Measurements from ENCODE around the gene BPNT1.
"Not testable (repeated sequence)": the region's sequence is repeated elsewhere in the genome, so short reads cannot be mapped to it uniquely, and the experiment has no call there.

Gene BPNT1

GRCh38 chr1:220113136-220113695 lies 23.6 kb upstream of the BPNT1 start:
- Histone ChIP-seq H3K4me1 (ENCODE audit: control insufficient read depth, insufficient read depth, low read length) (peaks cover 5% of the 10 kb centered on the region), H3K9ac (ENCODE audit: low read length) (no peak overlapping the region), H3K4me3 (ENCODE audit: low read length) (no peak overlapping the region), H3K27me3 (replicated peaks; ENCODE audit: control insufficient read depth, insufficient read depth, low read length) (no peaks in the 10 kb centered on the region), H3K9me3 (ENCODE audit: control insufficient read depth, low read length) (no peaks in the 10 kb centered on the region), H3K36me3 (ENCODE audit: control insufficient read depth, insufficient read depth, low read length, severe bottlenecking) (peaks cover 73% of the 10 kb centered on the region)
- peak; percentile 43 for DNase-seq (ENCODE audit: low read depth)

DNA sequence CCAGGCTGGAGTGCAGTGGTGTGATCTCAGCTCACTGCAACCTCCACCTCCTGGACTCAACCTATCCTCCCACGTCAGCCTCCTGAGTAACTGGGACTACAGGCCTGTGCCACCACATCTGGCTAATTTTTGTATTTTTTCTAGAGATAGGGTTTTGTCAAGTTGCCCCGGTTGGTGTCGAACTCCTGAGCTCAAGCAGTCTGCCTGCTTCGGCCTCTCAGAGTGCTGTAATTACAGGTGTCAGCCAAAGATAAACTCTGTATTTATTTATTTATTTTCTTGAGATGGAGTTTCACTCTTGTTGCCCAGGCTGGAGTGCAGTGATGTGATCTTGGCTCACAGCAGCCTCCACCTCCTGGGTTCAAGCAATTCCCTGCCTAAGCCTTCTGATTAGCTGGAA lies 23.0 kb upstream of the BPNT1 start:
- not testable (repeated sequence) for H3K4me1 ChIP-seq (ENCODE audit: control insufficient read depth, insufficient read depth, low read length); H3K9ac ChIP-seq (ENCODE audit: low read length); DNase-seq (ENCODE audit: low read depth); H3K4me3 ChIP-seq (ENCODE audit: low read length); H3K9me3 ChIP-seq (ENCODE audit: control insufficient read depth, low read length); H3K27me3 ChIP-seq (replicated peaks; ENCODE audit: control insufficient read depth, insufficient read depth, low read length)
- H3K36me3 ChIP-seq (ENCODE audit: control insufficient read depth, insufficient read depth, low read length, severe bottlenecking), result peaks cover 74% of the 10 kb centered on the region

DNA sequence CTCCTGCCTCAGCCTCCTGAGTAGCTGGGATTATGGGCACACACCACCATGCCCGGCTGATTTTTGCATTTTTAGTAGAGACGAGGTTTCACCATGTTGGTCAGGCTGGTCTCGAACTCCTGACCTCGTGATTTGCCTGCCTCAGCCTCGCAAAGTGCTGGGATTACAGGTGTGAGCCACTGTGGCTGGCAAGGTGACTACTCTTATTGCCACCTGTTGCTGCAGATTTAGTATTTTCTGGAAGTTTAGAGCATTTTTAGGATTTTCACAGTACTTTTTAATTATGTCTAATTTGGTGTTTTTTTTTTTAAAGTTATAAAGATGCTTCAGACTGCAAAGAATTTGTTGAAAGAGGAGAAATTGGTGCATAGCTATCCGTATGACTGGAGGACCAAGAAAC lies 20.9 kb upstream of the BPNT1 start:
- H3K27me3 ChIP-seq (replicated peaks; ENCODE audit: control insufficient read depth, insufficient read depth, low read length); H3K4me3 ChIP-seq (ENCODE audit: low read length); H3K9ac ChIP-seq (ENCODE audit: low read length); H3K4me1 ChIP-seq (ENCODE audit: control insufficient read depth, insufficient read depth, low read length); H3K9me3 ChIP-seq (ENCODE audit: control insufficient read depth, low read length); DNase-seq (ENCODE audit: low read depth): not testable (repeated sequence)
- H3K36me3 ChIP-seq (ENCODE audit: control insufficient read depth, insufficient read depth, low read length, severe bottlenecking), result peaks cover 78% of the 10 kb centered on the region

- no peak overlapping the region for H3K9ac ChIP-seq (ENCODE audit: low read length)
- no peak for DNase-seq (ENCODE audit: low read depth)
- no peaks in the 10 kb centered on the region for H3K9me3 ChIP-seq (ENCODE audit: control insufficient read depth, low read length)
- peaks cover 73% of the 10 kb centered on the region for H3K36me3 ChIP-seq (ENCODE audit: control insufficient read depth, insufficient read depth, low read length, severe bottlenecking)
- peaks cover 10% of the 10 kb centered on the region for H3K4me1 ChIP-seq (ENCODE audit: control insufficient read depth, insufficient read depth, low read length)
- H3K4me3 ChIP-seq (ENCODE audit: low read length), result no peak overlapping the region
- no peaks in the 10 kb centered on the region for H3K27me3 ChIP-seq (replicated peaks; ENCODE audit: control insufficient read depth, insufficient read depth, low read length)
Measured at GRCh38 chr1:220099826-220100225, 10.2 kb upstream of the BPNT1 start.

- Histone ChIP-seq H3K4me3 (ENCODE audit: low read length) (peak within 1 kb of the TSS; percentile 96), H3K4me1 (ENCODE audit: control insufficient read depth, insufficient read depth, low read length) (peaks cover 13% of the 10 kb centered on the region), H3K27me3 (replicated peaks; ENCODE audit: control insufficient read depth, insufficient read depth, low read length) (no peaks in the 10 kb centered on the region), H3K9ac (ENCODE audit: low read length) (peak within 1 kb of the TSS; percentile 96), H3K9me3 (ENCODE audit: control insufficient read depth, low read length) (no peaks in the 10 kb centered on the region), H3K36me3 (ENCODE audit: control insufficient read depth, insufficient read depth, low read length, severe bottlenecking) (peaks cover 18% of the 10 kb centered on the region)
- DNase-seq (ENCODE audit: low read depth), result peak; percentile 96
Measured at GRCh38 chr1:220094016-220094911, 4.7 kb upstream of the BPNT1 start, which contains the start of gene IARS2. TSS of gene IARS2 (plus strand) at chr1:220094132. CDS start at chr1:220094217, 85 bp downstream.

DNA sequence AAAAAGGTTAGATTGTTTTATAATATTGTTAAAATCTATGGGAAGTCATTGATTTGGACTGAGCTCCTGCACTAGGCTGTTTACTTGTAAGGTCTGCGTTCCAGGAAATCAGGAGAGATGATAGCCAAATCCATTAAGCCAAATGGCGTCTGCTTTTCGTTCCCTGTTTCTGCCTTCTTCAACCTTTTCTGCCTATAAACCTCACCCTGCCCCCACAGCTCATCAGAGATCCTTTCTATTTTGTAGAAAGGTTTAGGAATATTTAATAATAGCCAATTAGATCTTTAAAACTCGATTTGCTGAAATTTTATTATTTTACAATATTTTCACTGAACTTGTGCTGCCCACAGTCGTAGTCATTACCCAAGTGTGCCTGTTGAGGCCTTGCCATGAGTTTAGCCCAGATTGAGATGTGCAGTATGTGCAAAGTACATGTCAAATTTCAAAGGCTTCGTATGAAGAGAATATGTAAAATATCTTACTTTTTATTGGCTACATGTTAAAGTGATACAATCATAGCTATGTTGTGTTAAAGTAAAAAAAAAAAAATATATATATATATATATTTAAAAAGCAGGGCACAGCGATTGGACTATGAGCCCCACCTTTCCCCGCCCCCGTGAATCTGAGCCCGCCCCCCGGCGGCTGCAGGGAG lies 3.9 kb upstream of the BPNT1 start:
- H3K36me3 ChIP-seq (ENCODE audit: control insufficient read depth, insufficient read depth, low read length, severe bottlenecking), result peaks cover 13% of the 10 kb centered on the region
- H3K27me3 ChIP-seq (replicated peaks; ENCODE audit: control insufficient read depth, insufficient read depth, low read length), result no peaks in the 10 kb centered on the region
- no peaks in the 10 kb centered on the region for H3K9me3 ChIP-seq (ENCODE audit: control insufficient read depth, low read length)
- no peak overlapping the region for H3K9ac ChIP-seq (ENCODE audit: low read length)
- H3K4me3 ChIP-seq (ENCODE audit: low read length), result no peak overlapping the region
- H3K4me1 ChIP-seq (ENCODE audit: control insufficient read depth, insufficient read depth, low read length), result peaks cover 13% of the 10 kb centered on the region
- DNase-seq (ENCODE audit: low read depth), result no peak

DNA sequence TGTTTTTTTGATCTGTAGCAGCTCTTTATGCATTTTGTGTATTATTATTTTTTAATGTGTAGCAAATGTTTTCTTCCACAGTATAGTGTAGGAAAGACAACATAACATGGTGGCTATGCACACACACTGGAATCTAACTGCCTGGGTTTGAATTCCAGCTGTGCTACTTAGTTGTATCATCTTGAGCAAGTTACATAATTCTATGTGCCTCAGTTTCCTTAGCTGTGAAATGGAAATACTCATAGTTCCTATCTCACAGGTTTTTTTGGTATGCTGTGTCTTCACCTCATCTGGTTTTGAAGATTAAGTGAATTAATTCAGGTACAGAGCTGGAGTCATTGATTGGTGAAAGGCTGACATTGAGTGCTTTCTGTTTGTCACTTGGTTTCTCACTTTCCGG lies 3.1 kb upstream of the BPNT1 start:
- no peaks in the 10 kb centered on the region for H3K9me3 ChIP-seq (ENCODE audit: control insufficient read depth, low read length)
- H3K9ac ChIP-seq (ENCODE audit: low read length), result no peak overlapping the region
- no peak overlapping the region for H3K4me3 ChIP-seq (ENCODE audit: low read length)
- peaks cover 7% of the 10 kb centered on the region for H3K36me3 ChIP-seq (ENCODE audit: control insufficient read depth, insufficient read depth, low read length, severe bottlenecking)
- DNase-seq (ENCODE audit: low read depth), result no peak
- peaks cover 13% of the 10 kb centered on the region for H3K4me1 ChIP-seq (ENCODE audit: control insufficient read depth, insufficient read depth, low read length)
- no peaks in the 10 kb centered on the region for H3K27me3 ChIP-seq (replicated peaks; ENCODE audit: control insufficient read depth, insufficient read depth, low read length)

DNA sequence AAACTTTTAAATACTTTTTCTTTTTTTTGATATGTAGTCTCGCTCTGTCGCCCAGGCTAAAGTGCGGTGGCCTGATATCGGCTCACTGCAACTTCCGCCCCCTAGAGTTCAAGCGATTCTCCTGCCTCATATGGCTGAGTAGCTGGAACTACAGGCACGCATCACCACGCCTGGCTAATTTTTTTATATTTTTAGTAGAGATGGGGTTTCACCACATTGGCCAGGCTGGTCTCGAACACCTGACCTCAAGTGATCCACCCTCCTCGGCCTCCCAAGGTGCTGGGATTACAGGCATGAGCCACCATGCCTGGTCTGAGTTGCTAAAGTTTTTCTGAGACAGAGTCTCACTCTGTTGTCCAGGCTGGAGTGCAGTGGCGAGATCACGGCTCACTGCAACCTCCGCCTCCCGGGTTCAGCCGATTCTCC lies 3.3 kb downstream of the BPNT1 start:
- not testable (repeated sequence) for H3K9me3 ChIP-seq (ENCODE audit: control insufficient read depth, low read length); H3K27me3 ChIP-seq (replicated peaks; ENCODE audit: control insufficient read depth, insufficient read depth, low read length); H3K9ac ChIP-seq (ENCODE audit: low read length); H3K4me3 ChIP-seq (ENCODE audit: low read length); H3K36me3 ChIP-seq (ENCODE audit: control insufficient read depth, insufficient read depth, low read length, severe bottlenecking); DNase-seq (ENCODE audit: low read depth)
- peaks cover 17% of the 10 kb centered on the region for H3K4me1 ChIP-seq (ENCODE audit: control insufficient read depth, insufficient read depth, low read length)

- no peak for DNase-seq (ENCODE audit: low read depth)
- Histone ChIP-seq H3K27me3 (replicated peaks; ENCODE audit: control insufficient read depth, insufficient read depth, low read length) (no peaks in the 10 kb centered on the region), H3K4me3 (ENCODE audit: low read length) (no peak overlapping the region), H3K36me3 (ENCODE audit: control insufficient read depth, insufficient read depth, low read length, severe bottlenecking) (peaks cover 5% of the 10 kb centered on the region), H3K9ac (ENCODE audit: low read length) (no peak overlapping the region), H3K9me3 (ENCODE audit: control insufficient read depth, low read length) (no peaks in the 10 kb centered on the region), H3K4me1 (ENCODE audit: control insufficient read depth, insufficient read depth, low read length) (peaks cover 17% of the 10 kb centered on the region)
Measured at GRCh38 chr1:220084460-220084859, 5.1 kb downstream of the BPNT1 start.

- peaks cover 18% of the 10 kb centered on the region for H3K36me3 ChIP-seq (ENCODE audit: control insufficient read depth, insufficient read depth, low read length, severe bottlenecking)
- no peaks in the 10 kb centered on the region for H3K4me1 ChIP-seq (ENCODE audit: control insufficient read depth, insufficient read depth, low read length)
- no peak for DNase-seq (ENCODE audit: low read depth)
- no peak overlapping the region for H3K4me3 ChIP-seq (ENCODE audit: low read length)
- H3K9me3 ChIP-seq (ENCODE audit: control insufficient read depth, low read length), result no peaks in the 10 kb centered on the region
- H3K9ac ChIP-seq (ENCODE audit: low read length), result no peak overlapping the region
- no peaks in the 10 kb centered on the region for H3K27me3 ChIP-seq (replicated peaks; ENCODE audit: control insufficient read depth, insufficient read depth, low read length)
Measured at GRCh38 chr1:220077887-220078286, 11.7 kb downstream of the BPNT1 start.
